GM23338 (cell line): Measurements from ENCODE around the gene ACTA2. TPM values are rescaled to one million over a fixed set of nuclear protein-coding genes. Genes with fewer than 3 reads are reported as not detected.

Experiments
- ATAC-seq: fragments of 200-7000 bp; cut with Tn5 transposase; 3 replicates; pipeline ENCODE4 v1.9.1; 2020
- DNase-seq: peaks from one replicate; pipeline ENCODE4 v3.0.0-alpha.2; 2015; ENCODE audit warnings: low spot score
- H2AFZ ChIP-seq: fragments of 200-600 bp; sonication (generic); 2 replicates; pipeline ENCODE4 v1.8.0; 2016; ENCODE audit warnings: antibody characterized with exemption, mild to moderate bottlenecking, moderate library complexity
- H3F3A ChIP-seq: fragments of 200-600 bp; sonication (generic); replicated peaks from 2 replicates; pipeline ENCODE4 v1.8.0; 2017; ENCODE audit warnings: antibody characterized with exemption, mixed run types, low read depth
- H3K27ac ChIP-seq: fragments of 200-600 bp; sonication (generic); 2 replicates; pipeline ENCODE4 v1.6.1; 2016; ENCODE audit warnings: low read depth
- H3K27me3 ChIP-seq: fragments of 200-600 bp; sonication (generic); 2 replicates; pipeline ENCODE4 v1.8.0; 2016; ENCODE audit warnings: mild to moderate bottlenecking, mixed run types, moderate library complexity; ENCODE audit not compliant: insufficient read depth
- H3K36me3 ChIP-seq: fragments of 200-600 bp; sonication (generic); 2 replicates; pipeline ENCODE4 v1.8.0; 2016; ENCODE audit warnings: mild to moderate bottlenecking; ENCODE audit not compliant: insufficient read depth
- H3K4me1 ChIP-seq: fragments of 200-600 bp; sonication (generic); 2 replicates; pipeline ENCODE4 v1.8.0; 2016; ENCODE audit warnings: mild to moderate bottlenecking, moderate library complexity; ENCODE audit not compliant: insufficient read depth
- H3K4me2 ChIP-seq: fragments of 200-600 bp; sonication (generic); 2 replicates; pipeline ENCODE4 v1.7.1; 2017; ENCODE audit warnings: mixed run types
- H3K4me3 ChIP-seq: fragments of 200-600 bp; sonication (generic); 2 replicates; pipeline ENCODE4 v1.6.1; 2016; ENCODE audit warnings: mixed run types
- H3K79me2 ChIP-seq: fragments of 200-600 bp; sonication (generic); replicated peaks from 2 replicates; pipeline ENCODE4 v1.8.0; 2017; ENCODE audit warnings: mild to moderate bottlenecking; ENCODE audit not compliant: insufficient read depth
- H3K9me2 ChIP-seq: fragments of 200-600 bp; sonication (generic); 2 replicates; pipeline ENCODE4 v1.8.0; 2017; ENCODE audit not compliant: insufficient read depth
- H4K20me1 ChIP-seq: fragments of 200-600 bp; sonication (generic); replicated peaks from 2 replicates; pipeline ENCODE4 v1.8.0; 2017; ENCODE audit warnings: mild to moderate bottlenecking; ENCODE audit not compliant: insufficient read depth
- H3K27ac Mint-ChIP-seq: 2 replicates; pipeline ENCODE4 v1.8.0; 2020; ENCODE audit warnings: inconsistent platforms, mild to moderate bottlenecking, moderate library complexity, mixed read lengths
- H3K27me3 Mint-ChIP-seq: 3 replicates; pipeline ENCODE4 v1.8.0; 2022; ENCODE audit warnings: low read depth, mild to moderate bottlenecking, moderate library complexity, mixed read lengths, inconsistent platforms; ENCODE audit not compliant: insufficient read depth, poor library complexity
- H3K36me3 Mint-ChIP-seq: 3 replicates; pipeline ENCODE4 v1.8.0; 2021; ENCODE audit warnings: low read depth, mild to moderate bottlenecking, inconsistent platforms, moderate library complexity, mixed read lengths
- H3K4me1 Mint-ChIP-seq: 3 replicates; pipeline ENCODE4 v1.8.0; 2020; ENCODE audit warnings: mild to moderate bottlenecking, inconsistent platforms, mixed read lengths
- H3K4me3 Mint-ChIP-seq: 3 replicates; pipeline ENCODE4 v1.8.0; 2021; ENCODE audit warnings: moderate library complexity, mild to moderate bottlenecking, inconsistent platforms, mixed read lengths
- H3K9me3 Mint-ChIP-seq: 3 replicates; pipeline ENCODE4 v1.8.0; 2020; ENCODE audit warnings: moderate library complexity, mild to moderate bottlenecking, inconsistent platforms, mixed read lengths
- CREB1 ChIP-seq: fragments of 250-450 bp; sonication (Bioruptor Pico); IDR thresholded peaks from 2 replicates; pipeline ENCODE4 v1.5.0; 2020; ENCODE audit warnings: low read depth, mild to moderate bottlenecking, moderate library complexity
- EZH2 ChIP-seq: fragments of 200-600 bp; sonication (generic); IDR thresholded peaks from one replicate; pipeline ENCODE4 v1.8.0; 2017; ENCODE audit warnings: antibody characterized with exemption, mild to moderate bottlenecking, low read depth; ENCODE audit not compliant: unreplicated experiment
- EZH2phosphoT487 ChIP-seq: fragments of 200-600 bp; sonication (generic); IDR thresholded peaks from one replicate; pipeline ENCODE4 v1.8.1; 2018; ENCODE audit warnings: antibody characterized with exemption; ENCODE audit not compliant: unreplicated experiment
- JUNB ChIP-seq: IDR thresholded peaks from one replicate; pipeline ENCODE4 v1.6.1; 2016; ENCODE audit warnings: antibody characterized with exemption; ENCODE audit not compliant: unreplicated experiment
- NANOG ChIP-seq: IDR thresholded peaks from 2 replicates; pipeline ENCODE4 v1.6.1; 2016; ENCODE audit warnings: antibody characterized with exemption, borderline replicate concordance
- POLR2AphosphoS5 ChIP-seq: IDR thresholded peaks from 2 replicates; pipeline ENCODE4 v1.6.1; 2016; ENCODE audit warnings: antibody characterized with exemption, low read depth
- STAT1 ChIP-seq: IDR thresholded peaks from one replicate; pipeline ENCODE4 v1.6.1; 2016; ENCODE audit warnings: antibody characterized with exemption; ENCODE audit not compliant: unreplicated experiment
- ZNF114 ChIP-seq: fragments of 250-450 bp; sonication (Bioruptor Pico); IDR thresholded peaks from 2 replicates; pipeline ENCODE4 v1.5.0; 2020; ENCODE audit warnings: mild to moderate bottlenecking, moderate library complexity
- ZNF331 ChIP-seq: fragments of 250-450 bp; sonication (Bioruptor Pico); IDR thresholded peaks from 2 replicates; pipeline ENCODE4 v1.5.0; 2020; ENCODE audit warnings: low read depth, mild to moderate bottlenecking, moderate library complexity
- polyA plus RNA-seq: library from polyadenylated mRNA; unstranded; fragments of >200 nt; fragmentation: Nextera tagmentation; extraction: Ambion mirVana; gene quantifications from 2 replicates; pipeline ENCODE4 v1.2.1, GENCODE V29; 2016
- total RNA-seq: library from RNA; depleted of rRNA; stranded (reverse); fragments of >200 nt; shearing (Covaris generic); gene quantifications from 2 replicates; pipeline ENCODE4 v1.2.3, GENCODE V29; 2014
- TF ChIP-seq, protein P1 (sequence below): fragments of 250-450 bp; sonication (Bioruptor Pico); IDR thresholded peaks from 2 replicates; pipeline ENCODE4 v1.5.0; 2020; ENCODE audit warnings: mild to moderate bottlenecking, moderate library complexity
- TF ChIP-seq, protein P2 (sequence below): IDR thresholded peaks from 2 replicates; pipeline ENCODE4 v1.6.1; 2016; ENCODE audit warnings: antibody characterized with exemption
- TF ChIP-seq, protein P3 (sequence below), 2 experiments: fragments of 200-600 bp in 1 of 2; sonication (generic) in 1 of 2; conservative IDR thresholded peaks; 2 replicates each; pipeline versions ENCODE4 v1.5.1 to v1.6.1; 2016 to 2017; ENCODE audit warnings: antibody characterized with exemption in 2 of 2, low read depth in 2 of 2, mild to moderate bottlenecking in 2 of 2, moderate library complexity in 1 of 2
- TF ChIP-seq, protein P4 (sequence below): IDR thresholded peaks from one replicate; pipeline ENCODE4 v1.6.1; 2018; ENCODE audit warnings: antibody characterized with exemption; ENCODE audit not compliant: unreplicated experiment

Gene ACTA2
- total and polyA plus RNA-seq, 2 experiments from 2014 or later, result 3.4 to 9.4 TPM

DNA sequence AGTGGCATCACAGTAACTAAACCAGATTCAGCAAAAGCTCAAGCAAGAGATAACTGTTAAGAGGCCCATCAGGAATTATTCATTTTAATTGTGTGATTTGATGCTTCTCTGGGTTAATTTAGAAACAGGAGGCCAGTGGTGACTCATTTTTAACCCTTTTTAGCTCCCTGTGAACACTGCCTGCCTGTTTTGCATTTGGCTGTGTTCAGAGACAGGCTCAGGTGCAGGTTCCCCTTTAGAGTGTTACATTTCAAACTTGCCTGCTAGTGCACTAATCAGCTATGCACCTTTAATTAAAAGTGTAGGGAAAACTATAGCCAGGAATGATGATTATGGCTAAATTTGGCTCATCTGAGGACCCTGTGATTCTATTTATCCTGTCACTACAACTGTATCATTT, 66.0 kb downstream of the ACTA2 start:
- H3K4me2 ChIP-seq, result no peak overlapping the region
- H3K27me3 Mint-ChIP-seq, result no peaks in the 10 kb centered on the region
- no peak for DNase-seq

More for the DNA sequence above, 66.0 kb downstream of the ACTA2 start:
- Histone ChIP-seq H3K27ac (no peak overlapping the region), H2AFZ (no peak overlapping the region), H3K4me1 (peaks cover 13% of the 10 kb centered on the region), H4K20me1 (no peaks in the 10 kb centered on the region), H3K36me3 (no peaks in the 10 kb centered on the region), H3F3A (no peaks in the 10 kb centered on the region), H3K27me3 (no peaks in the 10 kb centered on the region), H3K9me2 (no peaks in the 10 kb centered on the region), H3K79me2 (no peaks in the 10 kb centered on the region), H3K4me3 (no peak overlapping the region)
- H3K4me3 Mint-ChIP-seq, result no peak overlapping the region
- peak; percentile 47 for ATAC-seq
- H3K4me1 Mint-ChIP-seq, result peaks cover 41% of the 10 kb centered on the region
- no peaks in the 10 kb centered on the region for H3K36me3 Mint-ChIP-seq
- TF ChIP-seq, protein P1, sequence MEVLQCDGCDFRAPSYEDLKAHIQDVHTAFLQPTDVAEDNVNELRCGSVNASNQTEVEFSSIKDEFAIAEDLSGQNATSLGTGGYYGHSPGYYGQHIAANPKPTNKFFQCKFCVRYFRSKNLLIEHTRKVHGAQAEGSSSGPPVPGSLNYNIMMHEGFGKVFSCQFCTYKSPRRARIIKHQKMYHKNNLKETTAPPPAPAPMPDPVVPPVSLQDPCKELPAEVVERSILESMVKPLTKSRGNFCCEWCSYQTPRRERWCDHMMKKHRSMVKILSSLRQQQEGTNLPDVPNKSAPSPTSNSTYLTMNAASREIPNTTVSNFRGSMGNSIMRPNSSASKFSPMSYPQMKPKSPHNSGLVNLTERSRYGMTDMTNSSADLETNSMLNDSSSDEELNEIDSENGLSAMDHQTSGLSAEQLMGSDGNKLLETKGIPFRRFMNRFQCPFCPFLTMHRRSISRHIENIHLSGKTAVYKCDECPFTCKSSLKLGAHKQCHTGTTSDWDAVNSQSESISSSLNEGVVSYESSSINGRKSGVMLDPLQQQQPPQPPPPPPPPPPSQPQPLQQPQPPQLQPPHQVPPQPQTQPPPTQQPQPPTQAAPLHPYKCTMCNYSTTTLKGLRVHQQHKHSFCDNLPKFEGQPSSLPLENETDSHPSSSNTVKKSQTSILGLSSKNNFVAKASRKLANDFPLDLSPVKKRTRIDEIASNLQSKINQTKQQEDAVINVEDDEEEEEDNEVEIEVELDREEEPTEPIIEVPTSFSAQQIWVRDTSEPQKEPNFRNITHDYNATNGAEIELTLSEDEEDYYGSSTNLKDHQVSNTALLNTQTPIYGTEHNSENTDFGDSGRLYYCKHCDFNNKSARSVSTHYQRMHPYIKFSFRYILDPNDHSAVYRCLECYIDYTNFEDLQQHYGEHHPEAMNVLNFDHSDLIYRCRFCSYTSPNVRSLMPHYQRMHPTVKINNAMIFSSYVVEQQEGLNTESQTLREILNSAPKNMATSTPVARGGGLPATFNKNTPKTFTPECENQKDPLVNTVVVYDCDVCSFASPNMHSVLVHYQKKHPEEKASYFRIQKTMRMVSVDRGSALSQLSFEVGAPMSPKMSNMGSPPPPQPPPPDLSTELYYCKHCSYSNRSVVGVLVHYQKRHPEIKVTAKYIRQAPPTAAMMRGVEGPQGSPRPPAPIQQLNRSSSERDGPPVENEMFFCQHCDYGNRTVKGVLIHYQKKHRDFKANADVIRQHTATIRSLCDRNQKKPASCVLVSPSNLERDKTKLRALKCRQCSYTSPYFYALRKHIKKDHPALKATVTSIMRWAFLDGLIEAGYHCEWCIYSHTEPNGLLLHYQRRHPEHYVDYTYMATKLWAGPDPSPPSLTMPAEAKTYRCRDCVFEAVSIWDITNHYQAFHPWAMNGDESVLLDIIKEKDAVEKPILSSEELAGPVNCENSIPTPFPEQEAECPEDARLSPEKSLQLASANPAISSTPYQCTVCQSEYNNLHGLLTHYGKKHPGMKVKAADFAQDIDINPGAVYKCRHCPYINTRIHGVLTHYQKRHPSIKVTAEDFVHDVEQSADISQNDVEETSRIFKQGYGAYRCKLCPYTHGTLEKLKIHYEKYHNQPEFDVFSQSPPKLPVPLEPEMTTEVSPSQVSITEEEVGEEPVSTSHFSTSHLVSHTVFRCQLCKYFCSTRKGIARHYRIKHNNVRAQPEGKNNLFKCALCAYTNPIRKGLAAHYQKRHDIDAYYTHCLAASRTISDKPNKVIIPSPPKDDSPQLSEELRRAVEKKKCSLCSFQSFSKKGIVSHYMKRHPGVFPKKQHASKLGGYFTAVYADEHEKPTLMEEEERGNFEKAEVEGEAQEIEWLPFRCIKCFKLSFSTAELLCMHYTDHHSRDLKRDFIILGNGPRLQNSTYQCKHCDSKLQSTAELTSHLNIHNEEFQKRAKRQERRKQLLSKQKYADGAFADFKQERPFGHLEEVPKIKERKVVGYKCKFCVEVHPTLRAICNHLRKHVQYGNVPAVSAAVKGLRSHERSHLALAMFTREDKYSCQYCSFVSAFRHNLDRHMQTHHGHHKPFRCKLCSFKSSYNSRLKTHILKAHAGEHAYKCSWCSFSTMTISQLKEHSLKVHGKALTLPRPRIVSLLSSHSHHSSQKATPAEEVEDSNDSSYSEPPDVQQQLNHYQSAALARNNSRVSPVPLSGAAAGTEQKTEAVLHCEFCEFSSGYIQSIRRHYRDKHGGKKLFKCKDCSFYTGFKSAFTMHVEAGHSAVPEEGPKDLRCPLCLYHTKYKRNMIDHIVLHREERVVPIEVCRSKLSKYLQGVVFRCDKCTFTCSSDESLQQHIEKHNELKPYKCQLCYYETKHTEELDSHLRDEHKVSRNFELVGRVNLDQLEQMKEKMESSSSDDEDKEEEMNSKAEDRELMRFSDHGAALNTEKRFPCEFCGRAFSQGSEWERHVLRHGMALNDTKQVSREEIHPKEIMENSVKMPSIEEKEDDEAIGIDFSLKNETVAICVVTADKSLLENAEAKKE (CRISPR knock-in tag), result no peak
- TF ChIP-seq STAT1 (no peak), ZNF331 (CRISPR knock-in tag) (no peak), EZH2phosphoT487 (no peak), ZNF114 (CRISPR knock-in tag) (no peak), POLR2AphosphoS5 (no peak), EZH2 (no peak), JUNB (no peak), CREB1 (CRISPR knock-in tag) (no peak), NANOG (no peak)
- TF ChIP-seq, protein P2, sequence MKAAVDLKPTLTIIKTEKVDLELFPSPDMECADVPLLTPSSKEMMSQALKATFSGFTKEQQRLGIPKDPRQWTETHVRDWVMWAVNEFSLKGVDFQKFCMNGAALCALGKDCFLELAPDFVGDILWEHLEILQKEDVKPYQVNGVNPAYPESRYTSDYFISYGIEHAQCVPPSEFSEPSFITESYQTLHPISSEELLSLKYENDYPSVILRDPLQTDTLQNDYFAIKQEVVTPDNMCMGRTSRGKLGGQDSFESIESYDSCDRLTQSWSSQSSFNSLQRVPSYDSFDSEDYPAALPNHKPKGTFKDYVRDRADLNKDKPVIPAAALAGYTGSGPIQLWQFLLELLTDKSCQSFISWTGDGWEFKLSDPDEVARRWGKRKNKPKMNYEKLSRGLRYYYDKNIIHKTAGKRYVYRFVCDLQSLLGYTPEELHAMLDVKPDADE, result no peak
- TF ChIP-seq, protein P3, sequence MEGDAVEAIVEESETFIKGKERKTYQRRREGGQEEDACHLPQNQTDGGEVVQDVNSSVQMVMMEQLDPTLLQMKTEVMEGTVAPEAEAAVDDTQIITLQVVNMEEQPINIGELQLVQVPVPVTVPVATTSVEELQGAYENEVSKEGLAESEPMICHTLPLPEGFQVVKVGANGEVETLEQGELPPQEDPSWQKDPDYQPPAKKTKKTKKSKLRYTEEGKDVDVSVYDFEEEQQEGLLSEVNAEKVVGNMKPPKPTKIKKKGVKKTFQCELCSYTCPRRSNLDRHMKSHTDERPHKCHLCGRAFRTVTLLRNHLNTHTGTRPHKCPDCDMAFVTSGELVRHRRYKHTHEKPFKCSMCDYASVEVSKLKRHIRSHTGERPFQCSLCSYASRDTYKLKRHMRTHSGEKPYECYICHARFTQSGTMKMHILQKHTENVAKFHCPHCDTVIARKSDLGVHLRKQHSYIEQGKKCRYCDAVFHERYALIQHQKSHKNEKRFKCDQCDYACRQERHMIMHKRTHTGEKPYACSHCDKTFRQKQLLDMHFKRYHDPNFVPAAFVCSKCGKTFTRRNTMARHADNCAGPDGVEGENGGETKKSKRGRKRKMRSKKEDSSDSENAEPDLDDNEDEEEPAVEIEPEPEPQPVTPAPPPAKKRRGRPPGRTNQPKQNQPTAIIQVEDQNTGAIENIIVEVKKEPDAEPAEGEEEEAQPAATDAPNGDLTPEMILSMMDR (conservative IDR thresholded peaks at IDR 0.05; ENCODE audit: low read depth in 2 of 2), result no peak
- TF ChIP-seq, protein P4, sequence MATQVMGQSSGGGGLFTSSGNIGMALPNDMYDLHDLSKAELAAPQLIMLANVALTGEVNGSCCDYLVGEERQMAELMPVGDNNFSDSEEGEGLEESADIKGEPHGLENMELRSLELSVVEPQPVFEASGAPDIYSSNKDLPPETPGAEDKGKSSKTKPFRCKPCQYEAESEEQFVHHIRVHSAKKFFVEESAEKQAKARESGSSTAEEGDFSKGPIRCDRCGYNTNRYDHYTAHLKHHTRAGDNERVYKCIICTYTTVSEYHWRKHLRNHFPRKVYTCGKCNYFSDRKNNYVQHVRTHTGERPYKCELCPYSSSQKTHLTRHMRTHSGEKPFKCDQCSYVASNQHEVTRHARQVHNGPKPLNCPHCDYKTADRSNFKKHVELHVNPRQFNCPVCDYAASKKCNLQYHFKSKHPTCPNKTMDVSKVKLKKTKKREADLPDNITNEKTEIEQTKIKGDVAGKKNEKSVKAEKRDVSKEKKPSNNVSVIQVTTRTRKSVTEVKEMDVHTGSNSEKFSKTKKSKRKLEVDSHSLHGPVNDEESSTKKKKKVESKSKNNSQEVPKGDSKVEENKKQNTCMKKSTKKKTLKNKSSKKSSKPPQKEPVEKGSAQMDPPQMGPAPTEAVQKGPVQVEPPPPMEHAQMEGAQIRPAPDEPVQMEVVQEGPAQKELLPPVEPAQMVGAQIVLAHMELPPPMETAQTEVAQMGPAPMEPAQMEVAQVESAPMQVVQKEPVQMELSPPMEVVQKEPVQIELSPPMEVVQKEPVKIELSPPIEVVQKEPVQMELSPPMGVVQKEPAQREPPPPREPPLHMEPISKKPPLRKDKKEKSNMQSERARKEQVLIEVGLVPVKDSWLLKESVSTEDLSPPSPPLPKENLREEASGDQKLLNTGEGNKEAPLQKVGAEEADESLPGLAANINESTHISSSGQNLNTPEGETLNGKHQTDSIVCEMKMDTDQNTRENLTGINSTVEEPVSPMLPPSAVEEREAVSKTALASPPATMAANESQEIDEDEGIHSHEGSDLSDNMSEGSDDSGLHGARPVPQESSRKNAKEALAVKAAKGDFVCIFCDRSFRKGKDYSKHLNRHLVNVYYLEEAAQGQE, result no peak
- no peaks in the 10 kb centered on the region for H3K9me3 Mint-ChIP-seq
- H3K27ac Mint-ChIP-seq, result no peak overlapping the region
